Upper lobe of right lung (tissue), 1 donor: Measurements from ENCODE around the gene BAZ2B. TPM values are rescaled to one million over a fixed set of nuclear protein-coding genes. Genes with fewer than 3 reads are reported as not detected.
A peak's percentile ranks its signal among the peaks of the same experiment; 100 is the strongest.

Experiments
- ATAC-seq: fragments of 200-7000 bp; cut with Tn5 transposase; one replicate; pipeline ENCODE4 v1.9.1; 2020; ENCODE audit warnings: mild to moderate bottlenecking, moderate library complexity
- DNase-seq: peaks from one replicate; pipeline ENCODE4 v3.0.0-alpha.2; 2020
- H3K27ac ChIP-seq: fragments of 200-600 bp; one replicate; pipeline ENCODE4 v1.8.0; 2022
- H3K27me3 ChIP-seq: fragments of 200-600 bp; one replicate; pipeline ENCODE4 v1.8.0; 2022; ENCODE audit warnings: mild to moderate bottlenecking
- H3K36me3 ChIP-seq: fragments of 200-600 bp; one replicate; pipeline ENCODE4 v1.8.0; 2022
- H3K4me1 ChIP-seq: fragments of 200-600 bp; one replicate; pipeline ENCODE4 v1.8.0; 2022
- H3K4me3 ChIP-seq: fragments of 200-600 bp; one replicate; pipeline ENCODE4 v1.8.0; 2022; ENCODE audit warnings: mild to moderate bottlenecking
- H3K9me3 ChIP-seq: fragments of 200-600 bp; one replicate; pipeline ENCODE4 v1.8.0; 2022
- CTCF ChIP-seq: fragments of 200-600 bp; IDR thresholded peaks from one replicate; pipeline ENCODE4 v1.8.0; 2022; ENCODE audit warnings: antibody characterized with exemption
- intact Hi-C: fragments of 100-400 bp; cut with DNase I; formaldehyde crosslinking; loops from one replicate; pipeline ENCODE4 v1.11.0; 2022
- total RNA-seq: library from RNA; stranded (reverse); fragmentation: NEBNext Ultra II Directional; extraction: Animal tissue kit (Norgen Biotek cat#: 25700); gene quantifications from one replicate; pipeline ENCODE4 v1.2.1, GENCODE V29; 2021
- donor health status: DM: no; HTN: yes; CAD: no; lungs with severe emphysema.

BAZ2B gene
- total RNA-seq, 1 donor from 2014 or later, result 91.9 TPM

- no peaks in the 10 kb centered on the region for H3K4me1 ChIP-seq
- no peaks in the 10 kb centered on the region for H3K27me3 ChIP-seq
- intact Hi-C loops, result no loop called here
- ATAC-seq (peak; percentile 19), DNase-seq (no peak)
- TF ChIP-seq CTCF, result no peak
- H3K27ac ChIP-seq, result no peak overlapping the region
- no peak overlapping the region for H3K4me3 ChIP-seq
- H3K36me3 ChIP-seq, result no peaks in the 10 kb centered on the region
- H3K9me3 ChIP-seq, result peaks cover 8% of the 10 kb centered on the region
Observed at GRCh38 chr2:159650574-159650973, 34.2 kb upstream of the BAZ2B start.

GRCh38 chr2:159648643-159649042, 32.3 kb upstream of the BAZ2B start:
- intact Hi-C loops, result no loop called here
- no peak for ATAC-seq
- no peaks in the 10 kb centered on the region for H3K36me3 ChIP-seq
- H3K27me3 ChIP-seq, result no peaks in the 10 kb centered on the region
- no peak overlapping the region for H3K4me3 ChIP-seq
- DNase-seq, result no peak
- TF ChIP-seq CTCF, result no peak
- H3K27ac ChIP-seq, result no peak overlapping the region
- no peaks in the 10 kb centered on the region for H3K9me3 ChIP-seq
- no peaks in the 10 kb centered on the region for H3K4me1 ChIP-seq

DNA sequence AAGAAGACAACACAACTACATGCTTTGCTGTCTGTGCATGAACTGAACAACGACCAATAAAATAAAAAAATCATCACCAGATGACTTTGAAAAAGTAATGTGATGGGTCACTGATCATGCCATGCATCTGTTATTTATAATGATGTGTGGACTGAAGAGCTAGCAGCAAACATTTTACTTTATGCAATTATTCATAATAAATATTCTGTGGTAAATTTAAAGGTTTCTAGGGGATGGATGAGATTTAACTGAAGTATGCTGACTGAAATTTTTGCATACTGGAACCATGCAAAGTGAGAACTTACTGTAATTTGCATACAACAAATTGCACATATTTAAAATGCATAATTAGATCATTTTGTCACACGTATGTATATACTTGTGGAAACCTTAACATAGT, 31.3 kb upstream of the BAZ2B start:
- Histone ChIP-seq H3K4me3 (no peak overlapping the region), H3K27me3 (no peaks in the 10 kb centered on the region), H3K4me1 (no peaks in the 10 kb centered on the region), H3K36me3 (no peaks in the 10 kb centered on the region), H3K27ac (no peak overlapping the region), H3K9me3 (no peaks in the 10 kb centered on the region)
- intact Hi-C loops, result no loop called here
- TF ChIP-seq CTCF, result no peak
- DNase-seq (no peak), ATAC-seq (no peak)

DNA sequence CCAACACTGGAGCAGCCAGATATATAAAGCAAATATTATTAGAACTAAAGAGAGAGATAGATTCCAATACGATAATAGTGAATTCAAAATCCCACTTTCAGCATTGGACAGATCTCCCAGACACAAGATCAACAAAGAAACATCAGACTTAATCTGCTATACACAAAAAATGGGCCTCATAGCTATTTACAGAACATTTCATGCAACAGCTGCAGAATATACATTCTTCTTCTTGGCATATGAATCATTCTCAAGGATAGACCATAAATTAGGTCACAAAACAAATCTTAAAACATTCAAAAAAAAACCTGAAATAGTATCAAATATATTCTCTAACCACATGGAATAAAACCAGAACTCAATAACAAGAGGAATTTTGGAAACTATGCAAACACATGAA, 23.8 kb upstream of the BAZ2B start:
- no peaks in the 10 kb centered on the region for H3K36me3 ChIP-seq
- no peak for ATAC-seq
- no peak for TF ChIP-seq CTCF
- no peak overlapping the region for H3K27ac ChIP-seq
- intact Hi-C loops, result no loop called here
- H3K4me3 ChIP-seq, result no peak overlapping the region
- no peaks in the 10 kb centered on the region for H3K27me3 ChIP-seq
- H3K4me1 ChIP-seq, result peaks cover 2% of the 10 kb centered on the region
- peaks cover 4% of the 10 kb centered on the region for H3K9me3 ChIP-seq
- no peak for DNase-seq

- intact Hi-C loops, result no loop called here
Observed at GRCh38 chr2:159639712-159640111, 23.4 kb upstream of the BAZ2B start.

More at GRCh38 chr2:159639712-159640111, 23.4 kb upstream of the BAZ2B start:
- no peak overlapping the region for H3K27ac ChIP-seq
- H3K4me3 ChIP-seq, result no peak overlapping the region
- peaks cover 4% of the 10 kb centered on the region for H3K9me3 ChIP-seq
- peaks cover 3% of the 10 kb centered on the region for H3K4me1 ChIP-seq
- H3K36me3 ChIP-seq, result no peaks in the 10 kb centered on the region
- no peak for ATAC-seq
- no peak for TF ChIP-seq CTCF
- H3K27me3 ChIP-seq, result no peaks in the 10 kb centered on the region
- DNase-seq, result no peak
